ENCODE measurements around the gene KCTD11.
"Not testable (repeated sequence)": the region's sequence is repeated elsewhere in the genome, so short reads cannot be mapped to it uniquely, and the experiment has no call there.

The KCTD11 gene

DNA sequence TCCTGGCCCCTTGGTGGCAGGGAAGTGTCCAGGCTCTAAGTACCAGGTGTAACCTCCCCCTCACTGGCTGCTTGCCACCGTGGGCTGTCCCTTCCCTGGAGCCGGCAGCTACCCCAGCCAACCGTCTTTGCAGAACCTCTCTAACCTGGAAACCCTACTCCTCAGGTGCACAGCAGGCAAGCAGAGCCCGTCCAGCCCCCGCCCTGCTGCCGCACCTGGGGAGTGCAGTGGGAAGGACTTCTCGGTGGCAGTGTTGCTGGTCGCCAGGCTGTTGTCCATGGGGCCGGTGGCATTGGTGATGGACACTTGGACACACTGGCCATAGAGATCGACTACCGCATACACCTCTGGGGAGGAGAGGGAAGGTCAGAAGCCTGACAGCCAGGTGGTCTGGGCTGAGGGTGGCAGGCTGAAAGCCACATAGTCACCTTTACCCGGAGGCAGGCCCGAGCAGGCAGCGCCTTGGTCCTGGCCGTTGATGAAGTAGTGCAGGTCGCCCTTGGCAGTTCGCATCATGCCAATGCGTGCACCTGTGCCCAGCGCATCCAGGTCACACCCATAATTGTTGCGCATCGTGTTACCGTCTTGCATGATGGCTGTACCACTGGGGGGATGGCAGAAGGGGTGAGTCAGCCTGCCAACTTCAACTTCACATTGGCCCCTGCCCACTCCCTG, 29.3 kb upstream of the KCTD11 start:
- no peak for DNase-seq (ENCODE audit: low spot score)

- no peak for DNase-seq (ENCODE audit: low spot score)
Observed at GRCh38 chr17:7323731-7324437, 28.1 kb upstream of the KCTD11 start.

- no peak for DNase-seq (ENCODE audit: low spot score)
Observed at GRCh38 chr17:7324438-7324779, 27.6 kb upstream of the KCTD11 start.

- no peak for DNase-seq (ENCODE audit: low spot score)
Observed at GRCh38 chr17:7325031-7325528, 26.9 kb upstream of the KCTD11 start.

GRCh38 chr17:7326186-7326585, 25.8 kb upstream of the KCTD11 start:
- DNase-seq (ENCODE audit: low spot score) = no peak

DNA sequence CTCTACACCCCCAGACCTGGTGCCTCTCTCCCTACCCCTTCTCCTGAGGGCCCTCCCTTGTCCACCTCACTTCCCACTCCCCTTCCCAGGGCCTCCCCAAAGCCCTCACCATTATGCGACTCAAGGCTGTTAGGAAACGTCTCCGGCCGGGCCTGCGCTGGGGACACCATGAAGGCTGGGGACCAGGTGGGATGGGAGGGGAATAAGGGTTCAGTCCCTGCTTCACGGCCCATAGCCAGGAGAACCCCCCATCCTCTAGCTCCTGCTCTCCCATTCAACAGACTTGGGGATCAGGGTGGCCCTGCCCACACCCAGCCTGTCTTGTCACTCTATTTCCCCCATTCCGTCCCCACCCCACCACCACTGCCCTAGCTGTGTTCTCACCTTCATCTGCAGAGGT, 24.9 kb upstream of the KCTD11 start:
- DNase-seq (ENCODE audit: low spot score) = no peak

DNA sequence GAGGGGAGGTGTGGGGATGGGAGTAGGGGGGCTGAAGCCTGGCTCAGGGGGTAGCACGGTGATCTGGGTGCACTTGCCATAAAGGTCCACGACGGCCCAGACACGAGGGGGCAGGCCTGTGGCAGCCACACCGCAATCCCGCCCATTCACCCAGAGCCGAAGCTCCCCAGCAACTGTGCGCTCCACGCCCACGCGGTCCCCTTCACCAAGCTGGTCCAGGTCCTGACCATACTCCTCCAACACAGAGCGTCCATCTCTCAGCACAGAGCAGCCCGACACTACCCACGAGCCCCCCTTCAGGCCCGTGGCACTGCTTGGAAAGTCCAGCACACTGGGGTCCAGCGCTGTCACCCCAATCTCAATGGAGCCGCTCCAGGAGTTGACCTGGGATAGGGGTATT, 24.5 kb upstream of the KCTD11 start:
- no peak for DNase-seq (ENCODE audit: low spot score)

DNA sequence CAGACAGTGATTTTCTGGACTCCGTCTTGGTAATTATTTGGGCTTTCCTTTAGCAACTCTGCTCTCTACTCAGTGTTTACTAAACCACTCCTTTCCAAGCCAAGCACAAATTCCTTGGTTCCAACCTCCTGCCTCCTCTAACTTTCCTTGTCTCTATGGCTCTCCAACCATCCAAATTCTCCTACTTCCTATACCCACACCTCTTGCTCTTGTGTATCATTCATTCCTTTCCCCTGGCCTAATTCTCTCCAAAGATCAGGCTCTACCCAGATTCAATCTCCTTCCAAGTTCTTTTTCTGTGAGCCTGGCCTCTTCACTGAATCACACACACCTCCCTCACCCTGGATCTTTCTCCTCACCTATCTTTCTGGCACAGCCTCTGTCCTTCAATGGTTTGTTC, 24.0 kb upstream of the KCTD11 start:
- no peak for DNase-seq (ENCODE audit: low spot score)

GRCh38 chr17:7328840-7329373, 23.1 kb upstream of the KCTD11 start, which contains the start of gene NEURL4:
TSS of gene NEURL4 (minus strand) at chr17:7329335. CDS start at chr17:7329312, 23 bp downstream.
- DNase-seq (ENCODE audit: low spot score) = no peak

DNA sequence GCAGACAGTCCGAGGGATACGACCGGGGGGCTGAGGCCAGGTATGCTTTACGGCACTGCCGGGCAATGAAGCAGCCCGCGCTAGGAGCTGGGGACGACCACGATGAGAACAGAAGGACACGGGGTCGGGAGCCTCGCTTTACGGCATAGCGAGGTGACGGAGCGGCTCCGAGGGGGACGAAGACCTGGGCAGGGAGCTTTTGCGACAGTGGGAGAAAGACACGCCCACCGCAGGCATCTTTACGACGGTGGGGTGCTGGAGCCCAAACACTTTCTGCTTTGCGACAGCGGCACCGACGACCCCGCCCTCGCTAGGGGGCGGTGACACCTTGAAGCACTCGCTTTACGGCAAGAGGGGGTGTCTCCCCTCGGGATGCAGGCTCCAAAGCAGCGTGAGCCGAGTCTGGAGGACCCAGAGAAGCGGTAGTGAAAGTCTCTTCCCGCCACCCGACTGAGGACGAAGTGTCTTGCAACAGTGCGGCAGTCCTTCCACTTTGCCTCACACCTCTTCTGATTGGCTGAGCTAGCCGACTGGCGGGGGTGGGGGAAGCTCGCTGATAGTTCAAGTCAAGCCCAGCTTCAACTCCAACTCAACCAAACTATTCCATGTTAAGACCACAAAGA, 22.5 kb upstream of the KCTD11 start:
- DNase-seq (ENCODE audit: low spot score) = peak; percentile 98

DNA sequence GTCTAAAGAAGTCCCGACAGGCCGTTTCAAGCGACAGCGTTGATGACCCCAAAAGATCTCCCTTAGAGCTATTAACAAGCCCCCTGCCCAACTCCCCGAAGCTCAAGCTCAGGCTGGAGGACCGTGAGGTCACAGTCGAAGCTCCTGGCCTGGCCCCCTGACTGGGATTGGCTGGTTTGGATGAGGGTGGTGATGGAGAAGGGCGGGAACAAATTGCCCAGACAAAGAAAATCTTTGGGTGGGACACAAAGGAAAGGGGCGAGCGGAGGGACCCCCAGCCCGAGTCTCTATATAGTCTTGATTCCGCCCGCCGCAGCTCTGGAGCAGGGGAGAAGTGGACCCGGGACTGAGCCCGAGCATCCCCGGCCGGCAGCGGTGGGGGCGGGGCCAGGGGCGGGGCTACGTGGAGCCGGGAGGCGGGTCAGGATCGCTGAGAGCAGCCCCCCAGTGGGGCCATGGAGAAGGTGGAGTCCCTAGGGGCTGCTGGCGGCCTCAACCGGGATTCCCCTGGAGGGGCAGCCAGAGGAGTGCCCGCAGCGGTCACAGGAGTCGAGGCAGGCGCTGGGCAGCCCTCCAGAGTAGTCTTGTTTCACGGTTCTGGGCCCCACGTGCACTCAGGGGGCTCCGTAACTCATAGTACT, 21.8 kb upstream of the KCTD11 start:
- DNase-seq (ENCODE audit: low spot score) = peak; percentile 77

DNA sequence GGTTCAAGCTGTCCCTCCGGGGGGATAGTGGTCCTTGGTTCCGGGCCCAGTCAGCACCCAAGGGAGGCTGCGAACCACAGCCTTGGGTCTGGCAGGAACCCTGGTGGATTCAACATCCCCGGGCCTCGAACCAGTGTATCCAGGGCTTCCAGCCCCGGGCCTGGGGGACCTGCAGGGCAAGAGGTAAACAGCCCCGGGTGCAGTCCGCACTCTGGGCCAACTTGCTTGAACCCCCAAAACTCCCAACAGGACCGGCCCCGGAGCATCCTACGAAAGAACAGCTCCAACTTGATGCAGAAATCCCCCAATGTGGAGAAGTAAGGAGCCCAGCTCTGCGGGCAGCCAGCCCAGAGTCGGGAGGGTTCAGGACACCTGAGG, 21.3 kb upstream of the KCTD11 start:
- DNase-seq (ENCODE audit: low spot score) = no peak

- DNase-seq (ENCODE audit: low spot score) = no peak
Observed at GRCh38 chr17:7332111-7332510, 19.9 kb upstream of the KCTD11 start.

- DNase-seq (ENCODE audit: low spot score) = not testable (repeated sequence)
Observed at GRCh38 chr17:7332600-7333069, 19.3 kb upstream of the KCTD11 start.

GRCh38 chr17:7334938-7335538, 16.9 kb upstream of the KCTD11 start:
- no peak for DNase-seq (ENCODE audit: low spot score)

DNA sequence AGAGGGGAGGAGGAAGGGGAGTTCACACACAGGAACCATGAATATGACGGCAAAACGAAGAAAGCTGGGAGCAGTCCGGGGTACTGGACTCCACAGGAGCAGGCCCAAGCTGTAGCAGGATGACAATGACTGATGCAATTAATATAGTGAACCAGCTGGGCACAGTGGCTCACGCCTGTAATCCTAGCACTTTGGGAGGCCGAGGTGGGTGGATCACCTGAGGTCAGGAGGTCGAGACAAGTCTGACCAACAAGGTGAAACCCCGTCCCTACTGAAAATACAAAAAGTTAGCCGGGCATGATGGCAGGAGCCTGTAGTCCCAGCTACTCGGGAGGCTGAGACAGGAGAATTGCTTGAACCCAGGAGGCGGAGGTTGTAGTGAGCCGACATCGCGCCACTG, 16.2 kb upstream of the KCTD11 start:
- DNase-seq (ENCODE audit: low spot score) = not testable (repeated sequence)

DNA sequence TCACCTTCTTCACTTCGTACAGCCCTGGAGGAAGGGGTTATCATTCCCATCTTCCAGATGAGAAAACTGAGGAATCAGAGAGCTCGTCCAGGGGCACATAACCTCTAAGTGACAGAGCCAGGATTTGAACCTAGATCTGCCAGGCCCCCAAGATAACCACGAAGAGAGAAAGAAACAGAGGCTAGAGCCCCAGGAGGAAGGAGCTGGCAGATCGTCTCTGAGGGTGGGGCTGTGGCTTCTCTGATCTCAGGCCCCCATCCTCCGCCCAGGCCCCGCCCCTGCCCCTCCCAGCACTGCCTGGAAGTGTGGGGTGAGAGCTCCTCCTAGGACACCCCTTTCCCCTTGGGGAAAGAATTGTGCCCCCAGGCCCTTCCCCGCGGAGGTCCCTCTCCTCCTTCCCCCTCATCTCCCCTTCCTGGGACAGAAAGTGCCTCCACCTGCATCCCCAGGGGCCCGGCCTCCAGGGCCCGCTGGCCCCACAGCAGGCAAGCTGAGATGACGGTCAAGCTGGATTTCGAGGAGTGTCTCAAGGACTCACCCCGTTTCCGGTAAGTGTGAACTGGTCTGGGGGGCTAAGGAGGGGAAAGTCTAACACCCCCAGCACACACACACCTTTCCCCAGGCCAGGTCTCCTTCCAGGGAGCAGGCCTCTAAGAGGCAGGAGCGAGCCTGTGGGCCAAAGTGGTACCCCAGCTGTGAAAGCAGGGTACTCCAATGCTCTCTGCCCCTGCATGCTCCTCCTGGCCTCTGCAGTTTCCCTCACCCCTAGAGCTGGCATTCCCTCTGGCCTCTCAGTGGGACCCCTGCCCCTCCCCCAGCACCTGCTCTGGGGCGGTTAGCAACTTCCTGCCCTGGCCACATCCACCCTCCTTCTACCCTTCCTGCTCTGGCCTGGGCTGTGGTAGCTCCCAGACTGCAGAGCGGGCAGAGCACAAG, 15.5 kb upstream of the KCTD11 start, which contains the start of gene ACAP1:
ACAP1 (plus strand) TSS at position 290 of the 936 bp plus-strand sequence; CDS start at position 496, 206 bp downstream.
- DNase-seq (ENCODE audit: low spot score) = no peak

GRCh38 chr17:7337600-7337999, 14.4 kb upstream of the KCTD11 start:
- DNase-seq (ENCODE audit: low spot score) = not testable (repeated sequence)

GRCh38 chr17:7340179-7340578, 11.8 kb upstream of the KCTD11 start:
- no peak for DNase-seq (ENCODE audit: low spot score)

DNA sequence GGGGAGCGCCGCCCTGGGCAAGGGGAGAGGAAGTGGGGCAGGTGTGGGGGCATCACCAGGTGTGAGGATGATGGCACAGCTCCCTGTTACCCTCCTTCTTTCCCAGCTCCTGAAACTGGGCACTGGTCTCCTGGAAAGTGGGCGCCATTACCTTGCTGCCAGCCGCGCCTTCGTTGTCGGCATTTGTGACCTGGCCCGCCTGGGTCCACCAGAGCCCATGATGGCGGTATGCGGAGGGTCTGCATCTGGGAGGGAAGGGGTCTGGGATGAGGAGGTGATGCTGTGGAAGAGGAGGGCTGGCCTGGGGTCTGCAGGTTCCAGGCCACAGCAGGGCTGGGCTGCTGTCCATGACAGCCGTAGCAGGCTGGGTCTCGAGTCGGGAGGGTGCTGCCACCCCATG, 10.1 kb upstream of the KCTD11 start:
- DNase-seq (ENCODE audit: low spot score) = no peak

DNA sequence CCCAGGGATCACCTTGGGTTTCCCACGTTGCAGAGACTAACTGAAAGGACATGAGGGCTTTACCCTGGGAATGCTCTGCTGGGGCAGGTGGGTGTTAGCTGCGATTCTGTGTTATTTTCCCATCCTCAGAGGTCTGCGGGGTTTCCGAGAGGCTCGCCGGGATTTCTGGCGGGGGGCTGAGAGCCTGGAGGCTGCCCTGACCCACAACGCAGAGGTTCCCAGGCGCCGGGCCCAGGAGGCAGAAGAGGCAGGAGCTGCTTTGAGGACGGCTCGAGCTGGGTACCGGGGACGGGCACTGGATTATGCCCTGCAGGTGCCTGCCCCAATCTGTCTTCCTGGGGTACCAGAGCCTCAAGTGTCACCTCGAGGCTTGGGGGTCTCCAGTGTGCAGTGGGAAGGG, 8.7 kb upstream of the KCTD11 start:
- DNase-seq (ENCODE audit: low spot score) = no peak
